DMS153 treated with DMSO at 0.1 percent for 48 hours (cell line): ENCODE data around the gene STK4.
A peak's percentile ranks its signal among the peaks of the same experiment; 100 is the strongest.

ENCODE experiments used
- DNase-seq: peaks from one replicate; lab custom pipeline; 2025; ENCODE audit not compliant: unreplicated experiment; lab: John Stamatoyannopoulos, UW

The STK4 gene

DNA sequence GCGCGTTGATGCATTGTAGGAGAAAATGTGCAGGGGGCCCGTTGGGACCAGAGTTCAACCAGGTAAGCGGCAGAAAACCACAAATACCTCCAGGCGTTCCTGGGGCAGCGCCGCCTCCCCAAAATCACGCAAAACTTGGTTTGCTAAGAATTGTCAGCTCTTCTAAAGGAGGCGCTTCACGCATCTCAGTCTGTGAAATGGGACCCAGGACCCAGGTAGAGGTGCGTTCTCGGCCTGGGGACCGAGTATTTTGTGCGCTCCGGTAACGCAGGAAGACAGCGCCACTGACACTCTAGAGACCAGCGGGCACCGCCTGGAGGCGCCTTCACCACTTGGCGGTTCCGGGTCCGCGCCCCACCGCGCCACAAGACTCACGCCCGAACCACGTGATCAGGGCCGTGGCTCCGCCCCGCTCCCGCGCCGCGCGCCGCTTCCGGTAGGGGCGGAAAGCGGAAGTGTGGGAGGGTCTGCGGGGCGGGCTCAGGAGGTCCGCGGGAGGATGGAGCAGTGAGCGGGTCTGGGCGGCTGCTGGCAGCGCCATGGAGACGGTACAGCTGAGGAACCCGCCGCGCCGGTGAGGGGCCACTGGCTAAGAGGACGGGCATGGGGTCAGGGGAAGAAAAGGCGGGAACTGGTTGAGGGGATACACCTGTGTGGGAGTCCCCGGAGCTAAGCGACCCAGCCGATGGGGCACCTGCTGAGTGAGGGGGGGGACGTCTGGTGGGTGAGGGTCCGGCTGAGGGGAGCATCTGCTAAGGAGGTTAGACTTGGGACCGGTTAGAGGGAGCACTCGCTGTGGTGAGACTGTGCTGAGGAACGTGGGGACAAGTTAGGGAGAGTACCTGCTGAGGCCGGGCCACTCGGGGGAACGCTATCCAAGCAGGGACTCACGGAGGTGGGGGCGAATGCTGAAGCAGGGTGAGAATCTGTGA is at the start of gene STK4:
STK4 (plus strand) TSS at position 483 of the 932 bp plus-strand sequence; CDS start at position 540, 57 bp downstream.
- DNase-seq = peak; percentile 86

DNA sequence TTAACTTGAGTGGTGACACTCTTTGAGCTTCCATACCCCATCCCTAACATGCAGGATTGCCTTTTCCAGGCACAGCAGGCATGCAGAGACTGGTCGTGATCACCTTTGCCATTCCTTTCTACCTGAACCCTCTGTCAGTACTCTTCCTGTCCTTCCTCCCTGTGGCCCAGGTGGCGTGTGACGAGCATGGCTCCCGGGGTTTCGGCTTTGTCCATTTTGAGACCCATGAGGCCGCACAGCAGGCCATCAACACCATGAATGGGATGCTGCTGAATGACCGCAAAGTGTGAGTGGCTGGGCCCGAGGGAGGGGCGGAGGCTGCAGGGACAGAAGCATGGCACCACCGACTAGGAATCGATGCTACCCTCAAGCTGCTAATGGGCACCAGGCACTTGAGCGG is 49.7 kb upstream of the STK4 start:
- DNase-seq = no peak

DNA sequence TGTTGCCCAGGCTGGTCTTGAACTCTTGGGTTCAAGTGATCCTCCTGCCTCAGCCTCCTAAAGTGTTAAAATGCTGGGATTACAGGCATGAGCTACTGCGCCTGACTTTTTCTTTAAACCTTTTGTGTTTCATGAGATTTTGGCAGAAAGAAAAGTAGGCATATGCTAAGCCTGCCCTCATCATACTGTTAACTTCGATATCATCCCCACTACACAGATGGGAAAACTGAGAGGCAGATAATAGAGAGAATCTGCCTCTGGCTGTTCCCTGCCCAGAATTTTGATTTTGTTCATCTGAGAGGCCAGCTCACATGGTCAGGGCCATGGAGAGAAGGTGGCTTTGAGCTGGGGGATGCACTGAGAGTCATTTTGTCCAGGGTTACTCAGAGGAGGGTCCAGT is 48.9 kb upstream of the STK4 start:
- DNase-seq = no peak

DNA sequence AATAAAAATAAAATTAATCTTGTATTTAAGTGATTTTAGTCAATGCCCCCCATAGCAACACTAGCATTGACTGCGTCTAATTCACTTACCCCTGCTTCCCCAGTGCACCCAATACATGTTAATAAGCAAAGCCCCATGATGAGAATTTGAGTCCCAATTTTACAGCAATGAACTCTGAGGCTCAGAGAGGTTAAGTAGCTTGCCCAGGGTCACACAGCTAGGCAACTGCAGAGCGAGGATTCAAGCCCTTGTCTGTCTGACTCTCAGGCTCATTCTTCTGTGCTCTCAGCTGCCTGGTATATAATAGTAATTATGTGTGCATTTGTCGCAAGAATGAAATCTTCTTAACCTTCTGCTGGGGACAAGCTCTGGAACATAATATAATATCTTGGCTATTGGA is 48.0 kb upstream of the STK4 start:
- DNase-seq = no peak

DNA sequence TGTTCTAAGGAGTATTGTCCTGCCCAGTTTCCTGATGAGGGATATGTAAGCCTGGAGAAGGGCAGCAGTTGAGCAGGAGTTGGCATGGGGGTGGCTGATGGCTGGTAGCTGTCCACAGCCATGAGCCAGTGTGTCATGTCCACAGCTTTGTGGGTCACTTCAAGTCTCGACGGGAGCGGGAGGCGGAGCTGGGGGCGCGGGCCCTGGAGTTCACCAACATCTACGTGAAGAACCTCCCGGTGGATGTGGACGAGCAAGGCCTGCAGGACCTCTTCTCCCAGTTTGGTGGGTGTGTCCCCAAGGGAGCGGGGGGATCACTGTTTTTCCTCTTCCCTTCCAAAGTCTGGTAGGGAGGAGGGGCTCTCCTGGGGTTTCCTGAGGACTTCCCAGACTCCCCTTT is 47.6 kb upstream of the STK4 start:
- no peak for DNase-seq

DNA sequence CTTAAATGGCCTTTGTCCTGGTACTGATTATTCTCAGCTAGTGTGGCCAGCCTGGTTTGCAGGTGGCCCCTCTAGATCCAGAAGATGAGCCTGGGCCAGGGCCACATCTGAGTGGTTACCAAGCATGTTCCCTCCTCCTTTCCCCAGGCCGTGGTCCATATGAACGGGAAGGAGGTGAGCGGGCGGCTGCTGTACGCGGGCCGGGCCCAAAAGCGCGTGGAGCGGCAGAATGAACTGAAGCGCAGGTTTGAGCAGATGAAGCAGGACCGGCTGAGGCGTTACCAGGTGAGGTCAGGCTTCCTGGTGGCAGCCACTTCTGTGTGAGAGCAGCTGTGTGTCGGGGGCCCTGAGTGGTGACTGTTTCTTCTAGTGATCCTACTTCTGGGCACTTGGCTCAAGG is 44.9 kb upstream of the STK4 start:
- no peak for DNase-seq

DNA sequence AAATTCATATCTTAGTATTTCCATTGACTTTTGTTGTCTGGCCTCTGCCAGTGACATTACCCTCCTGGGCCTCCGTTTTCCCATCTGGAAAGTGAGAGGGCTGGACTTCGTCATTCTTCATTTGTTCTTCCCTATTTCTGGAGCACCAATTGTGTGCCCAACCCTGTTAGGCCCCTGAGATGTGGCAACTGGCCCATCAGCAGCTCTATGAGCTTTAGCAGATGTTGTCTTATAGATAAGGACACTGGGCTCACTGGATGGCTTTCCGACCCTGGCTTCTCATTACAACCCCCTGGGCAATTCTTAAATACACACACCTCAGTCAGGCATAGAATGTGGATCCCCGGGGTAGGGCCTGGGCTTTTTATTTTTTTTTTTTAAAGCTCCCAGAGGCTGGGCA is 41.8 kb upstream of the STK4 start:
- DNase-seq = no peak

DNA sequence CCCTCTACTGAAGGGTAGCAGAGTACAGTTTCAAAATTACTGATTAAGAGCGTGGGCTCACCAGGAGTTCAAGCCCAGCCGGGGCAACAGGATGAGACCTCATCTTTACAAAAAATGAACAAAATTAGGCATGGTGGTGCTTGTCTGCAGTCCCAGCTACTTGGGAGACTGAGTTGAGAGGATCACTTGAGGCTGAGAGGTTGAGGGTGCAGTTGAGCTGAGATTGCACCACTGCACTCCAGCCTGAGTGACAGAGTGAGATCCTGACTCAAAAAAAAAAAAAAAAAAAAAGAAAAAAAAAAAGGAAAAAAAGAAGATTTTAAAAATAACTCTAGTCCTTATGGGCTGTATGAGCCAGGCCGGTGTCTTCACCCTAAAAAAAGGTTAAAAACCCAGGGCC is 37.7 kb upstream of the STK4 start:
- no peak for DNase-seq

DNA sequence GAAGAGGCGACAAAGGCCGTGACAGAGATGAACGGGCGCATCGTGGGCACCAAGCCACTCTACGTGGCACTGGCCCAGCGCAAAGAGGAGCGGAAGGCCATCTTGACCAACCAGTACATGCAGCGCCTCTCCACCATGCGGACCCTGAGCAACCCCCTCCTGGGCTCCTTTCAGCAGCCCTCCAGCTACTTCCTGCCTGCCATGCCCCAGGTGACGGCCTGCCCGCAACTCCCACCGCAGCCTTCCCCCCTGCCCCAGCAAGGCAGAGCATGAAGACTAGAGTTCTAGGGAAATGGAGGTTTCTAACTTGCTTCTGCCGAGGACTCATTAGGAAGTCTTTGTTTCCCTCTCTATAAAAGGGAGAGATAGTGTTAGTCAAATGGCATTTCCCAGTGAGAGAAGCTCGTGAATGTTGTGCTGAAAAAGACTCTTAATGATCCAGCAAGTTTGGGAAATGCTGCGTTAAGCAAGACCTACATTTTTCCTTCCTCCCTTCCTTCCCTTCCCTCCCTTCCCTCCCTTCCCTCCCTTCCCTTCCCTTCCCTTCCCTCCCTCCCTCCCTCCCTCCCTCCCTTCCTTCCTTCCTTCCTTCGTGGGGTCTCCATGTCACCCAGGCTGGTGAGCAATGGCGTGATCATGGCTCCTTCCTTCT is 35.7 kb upstream of the STK4 start:
- no peak for DNase-seq

DNA sequence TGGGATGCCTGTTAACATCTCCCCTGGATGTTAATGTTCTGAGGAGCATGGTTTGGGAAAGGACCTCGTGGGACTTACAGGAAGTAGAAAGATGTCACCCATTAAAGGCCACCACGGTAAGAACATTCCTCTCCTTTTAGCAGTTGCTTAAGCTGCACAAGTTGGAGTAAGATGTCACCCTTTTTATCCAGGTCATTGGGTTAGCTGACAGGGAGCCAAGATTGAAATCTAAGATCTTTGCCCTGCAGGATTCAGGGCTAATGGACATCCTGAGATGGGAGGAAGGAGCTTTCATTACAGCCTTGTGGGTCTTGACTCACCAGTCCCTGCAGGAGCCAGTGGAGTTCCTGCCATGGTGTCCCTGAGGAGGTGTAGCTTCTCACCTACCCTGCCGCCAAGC is 34.4 kb upstream of the STK4 start:
- no peak for DNase-seq

DNA sequence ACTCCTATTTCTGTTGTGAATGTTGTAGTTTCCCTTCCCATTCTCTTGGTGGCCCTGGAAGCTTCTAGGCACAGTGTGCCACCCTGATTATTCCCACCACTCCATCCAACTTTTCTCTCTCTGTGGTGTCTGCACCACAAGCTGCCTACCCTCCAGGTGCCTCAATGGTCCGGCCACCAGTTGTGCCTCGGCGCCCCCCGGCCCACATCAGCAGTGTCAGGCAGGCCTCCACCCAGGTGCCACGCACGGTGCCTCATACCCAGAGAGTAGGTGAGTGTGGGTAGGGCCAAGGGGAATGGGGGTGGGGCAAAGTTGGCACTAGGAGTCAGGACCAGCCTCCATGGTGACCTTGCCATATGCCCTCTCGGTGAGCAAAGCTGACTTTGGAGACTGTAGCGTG is 33.4 kb upstream of the STK4 start:
- DNase-seq = no peak

DNA sequence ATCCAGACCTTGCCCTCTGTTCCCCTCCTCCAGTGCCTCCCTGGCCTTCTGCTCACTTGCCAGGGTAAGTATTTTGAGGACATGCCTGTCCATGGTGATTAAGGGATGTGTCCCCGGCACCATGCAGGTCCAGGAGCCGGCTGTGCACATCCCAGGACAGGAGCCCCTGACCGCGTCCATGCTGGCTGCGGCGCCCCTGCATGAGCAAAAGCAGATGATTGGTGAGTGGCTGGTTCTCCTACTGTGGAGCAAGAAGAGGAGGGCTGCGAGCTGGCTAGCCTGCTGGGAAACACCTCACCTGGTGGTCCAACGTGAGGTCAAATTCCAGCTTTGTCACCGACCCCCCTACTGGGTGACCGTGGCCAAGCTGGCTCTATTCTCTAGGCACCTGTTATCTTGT is 29.8 kb upstream of the STK4 start:
- no peak for DNase-seq

DNA sequence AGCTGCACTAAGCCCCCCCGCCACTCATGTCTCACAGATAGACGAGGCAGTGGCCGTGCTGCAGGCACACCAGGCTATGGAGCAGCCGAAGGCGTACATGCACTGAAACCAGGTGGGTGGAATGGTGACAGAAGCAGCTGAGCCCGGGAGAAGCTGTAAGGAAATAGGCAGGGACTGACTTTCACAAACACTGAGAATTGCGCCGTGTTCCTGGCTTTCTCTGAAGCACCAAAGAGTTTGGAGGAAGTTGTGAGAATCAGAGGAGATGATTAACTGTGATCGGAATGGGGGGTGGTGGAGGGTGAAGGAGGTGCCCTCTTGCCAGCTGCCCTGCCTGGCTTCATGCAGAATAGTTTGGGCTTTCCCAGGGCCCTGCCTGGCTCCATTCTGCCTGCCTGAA is 27.7 kb upstream of the STK4 start:
- DNase-seq = no peak

DNA sequence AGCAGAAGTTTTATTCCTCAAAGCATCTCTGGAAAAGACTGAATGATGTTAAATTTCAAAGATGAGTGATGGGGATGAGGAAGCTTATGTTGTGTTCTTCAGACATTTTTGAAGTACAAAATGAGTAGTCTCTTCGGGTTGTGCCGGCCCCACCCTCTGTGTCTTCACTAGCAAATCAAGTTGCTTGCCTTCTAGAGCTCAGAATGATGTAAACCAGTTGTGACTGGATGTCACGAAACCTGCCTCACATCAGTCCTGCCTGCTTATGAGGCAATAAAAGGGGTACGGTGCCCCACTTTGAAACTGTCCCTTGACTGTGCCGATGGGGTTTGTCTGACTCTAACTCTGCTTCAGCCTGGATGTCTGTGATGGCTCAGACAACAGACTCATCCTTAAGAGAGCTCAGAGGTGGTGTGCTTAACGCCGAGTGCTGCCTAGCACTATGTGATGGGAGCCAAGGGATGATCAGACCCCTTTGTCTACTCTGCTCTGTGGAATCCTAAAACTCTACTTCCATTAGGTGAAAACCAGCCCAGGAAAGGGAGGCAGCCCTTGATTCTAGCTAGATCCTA is 25.1 kb upstream of the STK4 start:
- no peak for DNase-seq

DNA sequence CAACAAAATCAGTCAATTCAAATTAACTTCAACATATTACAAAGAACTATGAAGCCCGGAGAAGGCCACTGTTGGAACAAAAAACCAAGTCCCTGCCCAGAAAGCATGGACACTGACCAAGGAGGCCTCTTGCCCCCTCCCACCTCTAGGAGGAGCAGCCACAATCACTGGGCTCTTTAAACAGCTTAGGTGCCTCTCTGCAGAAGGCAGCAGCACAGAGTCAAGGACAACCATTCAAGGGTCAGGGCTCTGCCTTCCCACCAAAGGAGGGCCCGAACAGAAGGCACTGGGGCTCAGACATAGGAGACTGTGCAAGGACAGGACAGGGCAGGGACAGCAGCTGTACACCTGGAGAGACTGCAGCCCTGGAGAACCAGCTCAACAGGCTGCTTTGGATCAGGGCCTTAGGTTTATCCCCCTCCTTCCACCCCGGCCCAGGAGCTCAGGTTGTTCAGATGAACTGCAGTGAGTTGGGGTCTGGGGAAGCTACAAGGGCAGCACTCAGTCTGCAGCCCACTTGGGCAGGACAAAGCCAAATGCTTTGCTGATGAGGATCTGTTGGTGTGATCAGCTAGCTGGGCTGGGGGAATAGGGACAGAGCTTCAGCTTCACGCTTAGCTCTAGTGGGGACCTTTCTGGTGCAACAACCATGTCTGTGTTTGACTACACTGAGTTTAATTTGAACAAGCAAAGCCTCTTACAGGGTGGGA is 23.9 kb upstream of the STK4 start:
- DNase-seq = no peak

DNA sequence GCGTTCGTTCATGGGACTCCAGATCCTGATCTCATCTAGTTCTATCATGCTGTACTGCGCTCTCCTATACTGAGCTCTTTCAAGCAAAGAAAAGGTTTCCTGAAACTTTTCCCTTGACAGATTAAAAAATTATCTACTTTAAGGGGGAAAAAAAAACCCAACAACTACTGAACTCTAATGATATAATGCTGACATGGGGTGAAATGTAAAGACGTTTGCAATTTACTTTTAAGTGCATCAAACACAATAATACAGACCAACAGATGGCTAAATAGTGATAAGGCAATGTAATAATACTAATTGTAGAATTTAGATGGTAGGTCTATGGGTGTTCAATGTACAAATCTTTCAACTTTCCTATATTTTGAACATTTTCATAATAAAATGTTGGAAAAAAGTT is 22.5 kb upstream of the STK4 start:
- no peak for DNase-seq

DNA sequence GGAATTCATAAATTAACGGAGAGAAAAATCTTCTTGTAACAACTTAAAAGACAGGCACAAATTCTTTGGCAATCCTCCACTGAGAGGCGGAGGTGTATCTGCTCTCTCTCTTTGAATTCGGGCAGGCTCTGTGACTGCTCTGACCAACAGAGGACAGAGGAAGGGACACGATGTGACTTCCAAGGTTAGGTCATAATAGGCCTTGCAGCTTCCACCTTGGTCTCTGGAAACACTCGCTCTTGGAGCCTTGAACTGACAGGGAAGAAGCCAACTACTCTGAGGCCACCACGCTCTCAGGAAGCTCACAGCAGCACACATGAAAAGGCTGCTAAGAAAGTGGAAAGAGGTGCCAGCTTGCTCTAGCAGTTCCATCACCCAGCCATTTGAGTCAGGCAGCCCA is 21.1 kb upstream of the STK4 start:
- DNase-seq = no peak

DNA sequence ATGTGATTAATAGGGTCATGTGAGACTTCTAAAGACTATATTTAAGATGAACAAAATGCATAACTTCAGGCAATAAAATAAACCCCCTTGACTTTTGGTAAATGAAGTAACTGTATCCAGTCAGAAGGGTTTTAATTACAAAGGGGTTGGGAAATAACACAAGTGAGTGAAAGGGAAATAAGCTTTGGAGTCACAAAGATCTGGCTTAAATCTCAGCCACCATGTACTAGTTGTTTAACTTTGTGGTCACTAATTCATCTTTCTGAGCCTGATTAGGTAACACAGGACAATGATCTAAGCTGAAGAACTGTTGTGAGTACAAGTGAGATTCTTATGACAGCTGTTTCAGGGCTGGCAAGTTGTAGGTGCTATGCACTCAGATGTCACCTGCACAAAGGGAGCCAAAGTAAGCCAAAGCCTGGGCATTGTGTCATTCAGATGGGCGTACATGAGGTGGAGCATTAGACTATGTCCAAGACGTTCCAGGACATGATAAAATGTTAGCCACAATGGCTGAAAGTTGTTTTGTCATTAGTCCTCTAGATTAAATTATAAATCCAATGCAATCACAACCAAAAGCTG is 19.9 kb upstream of the STK4 start:
- no peak for DNase-seq

DNA sequence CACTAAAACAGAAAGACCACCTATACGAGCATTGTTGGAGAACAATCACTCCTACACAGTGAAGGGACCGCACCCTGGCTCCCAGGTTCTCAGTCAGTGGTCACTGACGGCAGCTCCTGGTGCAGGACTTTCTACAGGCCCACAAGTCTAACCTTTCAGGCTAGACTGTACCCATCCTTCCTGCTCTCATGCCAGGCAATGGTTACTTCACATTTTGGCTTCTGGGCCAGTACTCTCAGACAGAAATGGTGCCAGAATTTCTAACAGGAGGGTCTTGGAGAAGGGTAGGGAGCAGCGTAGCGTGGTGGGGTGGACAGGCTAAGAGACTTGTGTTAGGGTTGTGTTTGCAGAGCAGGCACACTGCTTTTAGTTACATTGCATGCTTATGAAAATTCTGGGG is 18.2 kb upstream of the STK4 start:
- DNase-seq = no peak

DNA sequence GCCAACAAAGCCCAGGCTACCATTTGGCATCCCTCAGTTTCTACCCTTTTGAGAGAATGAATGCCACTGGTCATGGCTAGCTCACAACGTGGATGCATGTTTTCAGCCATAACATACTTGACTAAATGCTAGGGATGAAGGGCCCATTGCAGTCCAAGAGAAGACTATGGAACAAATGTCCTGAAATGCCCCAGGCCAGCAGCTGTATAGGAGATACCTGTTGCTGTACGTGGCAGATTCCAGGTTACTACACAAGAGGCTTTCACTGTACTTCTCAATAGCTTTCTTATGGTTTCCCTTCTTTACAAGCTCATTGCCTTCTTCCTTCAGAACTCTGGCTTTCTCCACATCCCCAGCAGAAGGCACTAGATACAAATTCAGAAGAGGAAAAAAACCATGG is 17.8 kb upstream of the STK4 start:
- DNase-seq = no peak

DNA sequence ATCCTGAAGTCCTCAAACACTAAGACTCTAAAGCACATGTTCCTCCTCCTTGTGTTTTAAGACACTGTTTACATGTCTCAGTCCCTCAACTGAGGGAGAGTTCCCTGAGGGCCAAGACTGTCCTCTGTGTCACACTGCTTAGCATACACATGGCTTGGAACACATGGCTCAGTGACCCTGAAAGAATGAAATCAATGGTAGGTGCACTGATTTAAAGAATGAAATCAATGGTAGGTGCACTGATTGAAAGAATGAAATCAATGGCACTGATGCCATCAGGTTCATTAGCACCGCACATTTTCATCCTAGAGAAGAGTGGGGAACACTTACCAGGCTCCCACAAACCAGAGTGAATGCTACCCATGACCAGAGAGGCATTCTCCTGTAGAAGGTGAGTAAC is 15.9 kb upstream of the STK4 start:
- no peak for DNase-seq
